Testis (tissue), 2 donors: ENCODE data around the gene LRP10.

Experiments used
- CTCF ChIP-seq, 3 experiments: fragments of 450-650 bp in 2 of 3; fragments of 200-600 bp in 1 of 3; sonication (generic) in 1 of 3; IDR thresholded peaks; one replicate each; pipeline ENCODE4 v1.5.1; 2016 to 2019; ENCODE audit warnings: antibody characterized with exemption in 3 of 3, mild to moderate bottlenecking in 2 of 3, moderate library complexity in 1 of 3
- POLR2A ChIP-seq: fragments of 450-650 bp; IDR thresholded peaks from one replicate; pipeline ENCODE4 v1.6.1; 2017; ENCODE audit warnings: antibody characterized with exemption, mild to moderate bottlenecking, moderate library complexity

- TF ChIP-seq CTCF (IDR thresholded peaks at IDR 0.05), result no peak
- no peak for TF ChIP-seq POLR2A
Observed at GRCh38 chr14:22877000-22877501, 5.5 kb downstream of the LRP10 start.
